ENCODE measurements around the gene NTHL1. TPM values are rescaled to one million over a fixed set of nuclear protein-coding genes. Genes with fewer than 3 reads are reported as not detected.
A peak's percentile ranks its signal among the peaks of the same experiment; 100 is the strongest.

NTHL1 gene
- total RNA-seq, 2 donors from 2014 or later = 43.2 to 46.1 TPM

- no peaks in the 10 kb centered on the region for H3K36me3 ChIP-seq (ENCODE audit: control insufficient read depth, insufficient read depth, low read length)
- Mint-ChIP-seq H3K9me3 (no peaks in the 10 kb centered on the region), H3K27ac (peak overlapping the region; percentile 61), H3K4me1 (peaks cover 7% of the 10 kb centered on the region), H3K4me3 (no peak overlapping the region), H3K27me3 (ENCODE audit: insufficient read depth) (no peaks in the 10 kb centered on the region), H3K36me3 (ENCODE audit: low read depth) (peaks cover 4% of the 10 kb centered on the region)
- no peak overlapping the region for H3K27ac ChIP-seq (ENCODE audit: low read depth, low read length)
- 94 to 95% methylated on average over 23 to 41 of the region's 41 CpGs for WGBS, 2 experiments (ENCODE audit: insufficient coverage in 1 of 2, insufficient read length in 1 of 2)
- no peaks in the 10 kb centered on the region for H3K9me3 ChIP-seq (ENCODE audit: control insufficient read depth, low read length)
- H3K9ac ChIP-seq (ENCODE audit: extremely low read depth, low read length, poor library complexity, severe bottlenecking) = no peak overlapping the region
- no peak for DNase-seq
- no peak for TF ChIP-seq CTCF (conservative IDR thresholded peaks at IDR 0.05)
- H3K4me1 ChIP-seq (ENCODE audit: control insufficient read depth, insufficient read depth, low read length) = peaks cover 6% of the 10 kb centered on the region
- H3K4me3 ChIP-seq (ENCODE audit: low read length) = no peak overlapping the region
- no peaks in the 10 kb centered on the region for H3K27me3 ChIP-seq (ENCODE audit: control insufficient read depth, insufficient read depth, low read length, poor library complexity, severe bottlenecking)
Measured at GRCh38 chr16:2038382-2039231, 9.0 kb downstream of the NTHL1 start.

- Histone ChIP-seq H3K4me1 (ENCODE audit: control insufficient read depth, insufficient read depth, low read length) (peaks cover 6% of the 10 kb centered on the region), H3K27me3 (ENCODE audit: control insufficient read depth, insufficient read depth, low read length, poor library complexity, severe bottlenecking) (no peaks in the 10 kb centered on the region), H3K36me3 (ENCODE audit: control insufficient read depth, insufficient read depth, low read length) (no peaks in the 10 kb centered on the region), H3K9ac (ENCODE audit: extremely low read depth, low read length, poor library complexity, severe bottlenecking) (no peak overlapping the region), H3K9me3 (ENCODE audit: control insufficient read depth, low read length) (no peaks in the 10 kb centered on the region), H3K4me3 (ENCODE audit: low read length) (no peak overlapping the region), H3K27ac (ENCODE audit: low read depth, low read length) (no peak overlapping the region)
- DNase-seq = no peak
- 93 to 94% methylated on average over 14 to 29 of the region's 29 CpGs for WGBS, 2 experiments (ENCODE audit: insufficient coverage in 1 of 2, insufficient read length in 1 of 2)
- Mint-ChIP-seq H3K27me3 (ENCODE audit: insufficient read depth) (no peaks in the 10 kb centered on the region), H3K27ac (no peak overlapping the region), H3K4me3 (no peak overlapping the region), H3K36me3 (ENCODE audit: low read depth) (peaks cover 4% of the 10 kb centered on the region), H3K9me3 (no peaks in the 10 kb centered on the region), H3K4me1 (peaks cover 7% of the 10 kb centered on the region)
- TF ChIP-seq CTCF (conservative IDR thresholded peaks at IDR 0.05) = no peak
Measured at GRCh38 chr16:2037647-2038381, 9.8 kb downstream of the NTHL1 start.

- Histone ChIP-seq H3K4me3 (ENCODE audit: low read length) (no peak overlapping the region), H3K4me1 (ENCODE audit: control insufficient read depth, insufficient read depth, low read length) (peaks cover 6% of the 10 kb centered on the region), H3K9ac (ENCODE audit: extremely low read depth, low read length, poor library complexity, severe bottlenecking) (no peak overlapping the region), H3K27me3 (ENCODE audit: control insufficient read depth, insufficient read depth, low read length, poor library complexity, severe bottlenecking) (no peaks in the 10 kb centered on the region), H3K9me3 (ENCODE audit: control insufficient read depth, low read length) (no peaks in the 10 kb centered on the region), H3K36me3 (ENCODE audit: control insufficient read depth, insufficient read depth, low read length) (no peaks in the 10 kb centered on the region), H3K27ac (ENCODE audit: low read depth, low read length) (no peak overlapping the region)
- 94 to 96% methylated on average over 12 to 15 of the region's 15 CpGs for WGBS, 2 experiments (ENCODE audit: insufficient coverage in 1 of 2, insufficient read length in 1 of 2)
- DNase-seq = no peak
- H3K4me3 Mint-ChIP-seq = no peak overlapping the region
- H3K36me3 Mint-ChIP-seq (ENCODE audit: low read depth) = peaks cover 4% of the 10 kb centered on the region
- peaks cover 7% of the 10 kb centered on the region for H3K4me1 Mint-ChIP-seq
- no peak for TF ChIP-seq CTCF (conservative IDR thresholded peaks at IDR 0.05)
- no peak overlapping the region for H3K27ac Mint-ChIP-seq
- no peaks in the 10 kb centered on the region for H3K27me3 Mint-ChIP-seq (ENCODE audit: insufficient read depth)
- no peaks in the 10 kb centered on the region for H3K9me3 Mint-ChIP-seq
Measured at GRCh38 chr16:2037115-2037514, 10.5 kb downstream of the NTHL1 start.

Measured in endodermal cell (in vitro differentiated cells).